H1 (cell line): ENCODE results near the gene TMEM221.

ENCODE experiments used
- ATF2 ChIP-seq: IDR thresholded peaks from 2 replicates; pipeline ENCODE4 v1.6.1; 2012; ENCODE audit warnings: low read length, inconsistent platforms
- BRCA1 ChIP-seq: IDR thresholded peaks from 2 replicates; pipeline ENCODE4 v1.6.1; 2012; ENCODE audit warnings: low read depth, low read length, improper control_type of control experiment
- CBX8 ChIP-seq: fragments of 300-800, 300-1000 bp; sonication (generic); IDR thresholded peaks from 2 replicates; pipeline ENCODE4 v1.7.1; 2016; ENCODE audit warnings: low read depth, low read length, borderline replicate concordance
- CTCF ChIP-seq, 3 experiments: IDR thresholded peaks; 1 replicate in 2 of 3; 2 replicates in 1 of 3; pipeline versions ENCODE4 v1.5.1 to v1.6.1; 2011; ENCODE audit warnings: low read length in 3 of 3, mild to moderate bottlenecking in 3 of 3, inconsistent platforms in 2 of 3, low read depth in 1 of 3, moderate library complexity in 1 of 3; ENCODE audit not compliant: insufficient read depth in 1 of 3; ENCODE audit errors: control extremely low read depth in 1 of 3
- EZH2 ChIP-seq: fragments of 200-600 bp; sonication (generic); IDR thresholded peaks from 2 replicates; pipeline ENCODE4 v1.7.1; 2012; ENCODE audit warnings: low read depth, mild to moderate bottlenecking, moderate library complexity, low read length, inconsistent platforms; ENCODE audit not compliant: severe bottlenecking
- GABPA ChIP-seq: IDR thresholded peaks from 2 replicates; pipeline ENCODE4 v1.6.1; 2011; ENCODE audit warnings: mild to moderate bottlenecking, low read length, moderate library complexity, borderline replicate concordance; ENCODE audit not compliant: insufficient read depth
- MAX ChIP-seq: IDR thresholded peaks from 2 replicates; pipeline ENCODE4 v1.6.1; 2012; ENCODE audit warnings: inconsistent platforms
- POLR2A ChIP-seq, 2 experiments: IDR thresholded peaks; 1 replicate in 1 of 2; 2 replicates in 1 of 2; pipeline ENCODE4 v1.6.1; 2011; ENCODE audit warnings: low read depth in 2 of 2, low read length in 2 of 2, mild to moderate bottlenecking in 2 of 2; ENCODE audit errors: control extremely low read depth in 1 of 2
- POLR2AphosphoS5 ChIP-seq: IDR thresholded peaks from 2 replicates; pipeline ENCODE4 v1.6.1; 2011; ENCODE audit warnings: low read depth, low read length
- TCF12 ChIP-seq: IDR thresholded peaks from 2 replicates; pipeline ENCODE4 v1.6.1; 2011; ENCODE audit warnings: low read depth, mild to moderate bottlenecking, low read length
- ZNF274 ChIP-seq: IDR thresholded peaks from 2 replicates; pipeline ENCODE4 v1.7.0; 2012; ENCODE audit warnings: low read length, borderline replicate concordance; ENCODE audit errors: extremely low read depth

GRCh38 chr19:17486545-17487240, 38.2 kb upstream of the TMEM221 start:
- no peak for TF ChIP-seq POLR2AphosphoS5
- no peak for TF ChIP-seq CTCF (IDR thresholded peaks at IDR 0.05; ENCODE audit: control extremely low read depth in 1 of 3, insufficient read depth in 1 of 3, low read depth in 1 of 3, low read length in 3 of 3)
- TF ChIP-seq ZNF274: no peak
- no peak for TF ChIP-seq POLR2A (IDR thresholded peaks at IDR 0.05; ENCODE audit: control extremely low read depth in 1 of 2, low read depth in 2 of 2, low read length in 2 of 2)
- no peak for TF ChIP-seq MAX
- TF ChIP-seq EZH2: no peak
- TF ChIP-seq CBX8: no peak
- TF ChIP-seq BRCA1: no peak
- TF ChIP-seq TCF12: no peak
- no peak for TF ChIP-seq GABPA
- TF ChIP-seq ATF2: no peak
